ENCODE data around the gene ADAT3.

Gene ADAT3

DNA sequence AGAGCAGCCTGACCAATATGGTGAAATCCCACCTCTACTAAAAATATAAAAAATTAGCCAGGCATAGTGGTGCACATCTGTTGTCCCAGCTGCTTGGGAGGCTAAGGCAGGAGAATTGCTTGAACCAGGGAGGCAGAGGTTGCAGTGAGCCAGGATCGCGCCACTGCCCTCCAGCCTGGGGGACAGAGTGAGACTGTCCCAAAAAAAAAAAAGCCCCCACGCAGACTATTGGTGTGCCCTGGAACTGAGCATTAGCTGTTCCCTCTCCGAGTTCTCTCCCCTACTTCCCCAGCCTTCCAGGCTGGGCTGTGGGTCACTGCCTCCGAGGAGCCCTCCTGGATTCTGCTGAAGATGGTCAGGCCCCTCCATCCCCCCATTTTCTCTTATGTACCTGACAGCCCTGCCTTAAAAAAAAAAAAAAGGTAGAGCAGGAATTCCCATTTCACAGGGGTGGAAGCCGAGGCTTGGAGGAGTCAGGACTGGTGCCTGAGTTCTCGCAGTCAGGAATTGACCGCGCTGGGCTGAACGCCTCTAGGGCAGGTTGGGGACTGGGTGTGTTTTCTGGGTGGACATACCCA lies 1.9 kb downstream of the ADAT3 start:
- TF ChIP-seq, protein P1, sequence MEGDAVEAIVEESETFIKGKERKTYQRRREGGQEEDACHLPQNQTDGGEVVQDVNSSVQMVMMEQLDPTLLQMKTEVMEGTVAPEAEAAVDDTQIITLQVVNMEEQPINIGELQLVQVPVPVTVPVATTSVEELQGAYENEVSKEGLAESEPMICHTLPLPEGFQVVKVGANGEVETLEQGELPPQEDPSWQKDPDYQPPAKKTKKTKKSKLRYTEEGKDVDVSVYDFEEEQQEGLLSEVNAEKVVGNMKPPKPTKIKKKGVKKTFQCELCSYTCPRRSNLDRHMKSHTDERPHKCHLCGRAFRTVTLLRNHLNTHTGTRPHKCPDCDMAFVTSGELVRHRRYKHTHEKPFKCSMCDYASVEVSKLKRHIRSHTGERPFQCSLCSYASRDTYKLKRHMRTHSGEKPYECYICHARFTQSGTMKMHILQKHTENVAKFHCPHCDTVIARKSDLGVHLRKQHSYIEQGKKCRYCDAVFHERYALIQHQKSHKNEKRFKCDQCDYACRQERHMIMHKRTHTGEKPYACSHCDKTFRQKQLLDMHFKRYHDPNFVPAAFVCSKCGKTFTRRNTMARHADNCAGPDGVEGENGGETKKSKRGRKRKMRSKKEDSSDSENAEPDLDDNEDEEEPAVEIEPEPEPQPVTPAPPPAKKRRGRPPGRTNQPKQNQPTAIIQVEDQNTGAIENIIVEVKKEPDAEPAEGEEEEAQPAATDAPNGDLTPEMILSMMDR (IDR thresholded peaks at IDR 0.05; ENCODE audit: insufficient read depth, low read depth, low read length, missing control alignments), result no peak
- peak overlapping the region; percentile 30 for H3K4me3 ChIP-seq (ENCODE audit: low read length)
- no peak for DNase-seq (ENCODE audit: low read depth)

GRCh38 chr19:1907563-1908363 lies 2.6 kb downstream of the ADAT3 start:
- peak; percentile 76 for DNase-seq (ENCODE audit: low read depth)
- TF ChIP-seq, protein P1 (IDR thresholded peaks at IDR 0.05; ENCODE audit: insufficient read depth, low read depth, low read length, missing control alignments), result no peak
- H3K4me3 ChIP-seq (ENCODE audit: low read length), result peak overlapping the region; percentile 30

DNA sequence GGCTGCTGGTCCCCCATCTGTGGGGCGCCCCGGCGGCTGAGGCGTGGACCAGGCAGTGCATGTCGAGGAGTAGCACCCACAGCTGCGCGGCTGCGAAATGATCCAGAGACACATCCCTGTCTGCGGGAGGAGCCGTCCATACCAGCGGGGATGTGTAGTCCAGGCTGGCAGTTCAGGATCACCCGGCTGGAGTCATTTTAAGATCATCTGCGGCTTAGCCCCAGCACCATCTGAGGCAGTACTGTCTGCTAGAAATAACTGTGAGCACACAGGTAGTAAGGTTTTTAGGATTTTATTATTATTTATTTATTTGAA lies 3.1 kb downstream of the ADAT3 start:
- no peak for DNase-seq (ENCODE audit: low read depth)
- peak overlapping the region; percentile 30 for H3K4me3 ChIP-seq (ENCODE audit: low read length)
- TF ChIP-seq, protein P1 (IDR thresholded peaks at IDR 0.05; ENCODE audit: insufficient read depth, low read depth, low read length, missing control alignments), result no peak

DNA sequence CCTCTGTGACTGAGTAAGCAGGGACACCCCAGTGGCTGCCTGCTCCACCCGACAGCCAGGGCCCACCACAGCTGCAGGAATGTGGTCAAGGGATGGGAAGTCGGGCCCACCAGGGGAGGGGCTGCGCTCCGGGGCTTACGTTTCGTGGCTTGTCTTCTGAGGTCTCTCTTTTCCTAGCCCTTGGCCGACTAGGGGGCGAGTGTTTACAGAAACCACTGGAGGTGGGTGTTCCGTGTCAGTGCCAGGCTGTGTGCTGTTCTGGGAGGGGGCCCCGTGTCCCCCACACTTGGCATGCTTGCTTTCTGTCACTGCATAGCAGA lies 4.5 kb downstream of the ADAT3 start:
- TF ChIP-seq, protein P1 (IDR thresholded peaks at IDR 0.05; ENCODE audit: insufficient read depth, low read depth, low read length, missing control alignments), result no peak
- H3K4me3 ChIP-seq (ENCODE audit: low read length), result no peak overlapping the region
- no peak for DNase-seq (ENCODE audit: low read depth)

GRCh38 chr19:1910177-1910576 lies 5.0 kb downstream of the ADAT3 start:
- DNase-seq (ENCODE audit: low read depth), result no peak
- TF ChIP-seq, protein P1 (IDR thresholded peaks at IDR 0.05; ENCODE audit: insufficient read depth, low read depth, low read length, missing control alignments), result no peak
- H3K4me3 ChIP-seq (ENCODE audit: low read length), result no peak overlapping the region

GRCh38 chr19:1911098-1911497 lies 5.9 kb downstream of the ADAT3 start:
- DNase-seq (ENCODE audit: low read depth), result no peak
- TF ChIP-seq, protein P1 (IDR thresholded peaks at IDR 0.05; ENCODE audit: insufficient read depth, low read depth, low read length, missing control alignments), result no peak
- no peak overlapping the region for H3K4me3 ChIP-seq (ENCODE audit: low read length)

DNA sequence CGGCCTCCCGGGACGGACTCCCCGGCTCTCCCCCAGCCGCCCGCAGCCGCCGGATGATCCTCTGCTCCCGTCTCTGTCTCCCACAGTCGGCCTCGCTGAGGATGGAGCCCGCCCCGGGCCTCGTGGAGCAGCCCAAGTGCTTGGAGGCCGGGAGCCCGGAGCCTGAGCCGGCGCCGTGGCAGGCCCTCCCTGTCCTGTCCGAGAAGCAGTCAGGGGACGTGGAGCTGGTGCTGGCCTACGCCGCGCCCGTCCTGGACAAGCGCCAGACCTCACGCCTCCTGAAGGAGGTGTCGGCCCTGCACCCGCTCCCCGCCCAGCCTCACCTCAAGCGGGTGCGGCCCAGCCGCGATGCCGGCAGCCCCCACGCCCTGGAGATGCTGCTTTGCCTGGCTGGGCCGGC lies 6.8 kb downstream of the ADAT3 start:
- no peak for DNase-seq (ENCODE audit: low read depth)
- H3K4me3 ChIP-seq (ENCODE audit: low read length), result no peak overlapping the region

More for the DNA sequence above, 6.8 kb downstream of the ADAT3 start:
- TF ChIP-seq, protein P1 (IDR thresholded peaks at IDR 0.05; ENCODE audit: insufficient read depth, low read depth, low read length, missing control alignments), result no peak
